ENCODE measurements around the gene CSK. TPM values are rescaled to one million over a fixed set of nuclear protein-coding genes. Genes with fewer than 3 reads are reported as not detected.
A peak's percentile ranks its signal among the peaks of the same experiment; 100 is the strongest.

CSK gene
- total and polyA plus RNA-seq, 2 donors (not counting 1 experiment from before 2014, with no cell fraction given) = 325 to 651 TPM

GRCh38 chr15:74768771-74769342 lies 13.0 kb upstream of the CSK start:
- POLR2A ChIA-PET = interaction anchor here (0.5 kb wide), 1 partner anchor 702 kb away, joined by 3 read pairs; no protein-coding TSS in a partner anchor
- DNase-seq (peak; percentile 75), ATAC-seq (ENCODE audit: low read depth) (peak; percentile 60)
- CTCF ChIA-PET = interaction anchor here (0.6 to 29.7 kb wide), 36 partner anchors 9 to 402 kb away, joined by 3 to 2548 read pairs (median 7); partner anchors contain the start of genes CSK, CYP1A1, LMAN1L and UBL7
- H3K27me3 ChIP-seq (replicated peaks in 1 of 4; ENCODE audit: control extremely low read depth in 1 of 4, control insufficient read depth in 3 of 4, insufficient read depth in 4 of 4, low read length in 3 of 4) = no peaks in the 10 kb centered on the region
- no peak overlapping the region for H3K27ac ChIP-seq (ENCODE audit: low read length in 2 of 2)
- peaks cover 51% of the 10 kb centered on the region for H3K79me2 ChIP-seq (ENCODE audit: control insufficient read depth, insufficient read depth, low read length)
- Mint-ChIP-seq H3K4me1 (peaks cover 36% of the 10 kb centered on the region), H3K27me3 (no peaks in the 10 kb centered on the region), H3K9me3 (ENCODE audit: insufficient read depth) (no peaks in the 10 kb centered on the region), H3K4me3 (no peak overlapping the region), H3K27ac (peak overlapping the region; percentile 18)
- peak overlapping the region; percentile 33 for H3K4me2 ChIP-seq (replicated peaks; ENCODE audit: low read depth, low read length, poor library complexity, severe bottlenecking)
- 8% methylated on average over 9 of the region's 9 CpGs for WGBS (ENCODE audit: insufficient coverage)
- no peak overlapping the region for H3K4me3 ChIP-seq (ENCODE audit: control extremely low read depth in 1 of 5, extremely low read depth in 1 of 5, insufficient read depth in 1 of 5, low read depth in 2 of 5, low read length in 4 of 5)
- no peak overlapping the region for H3K9ac ChIP-seq (ENCODE audit: low read length)
- no peaks in the 10 kb centered on the region for H3K9me3 ChIP-seq (ENCODE audit: control extremely low read depth in 1 of 3, control insufficient read depth in 2 of 3, insufficient read depth in 1 of 3, low read length in 2 of 3)
- no peak overlapping the region for H2AFZ ChIP-seq (ENCODE audit: insufficient read depth, low read depth, low read length, poor library complexity, severe bottlenecking)
- H3K36me3 ChIP-seq (replicated peaks in 1 of 2; ENCODE audit: control extremely low read depth in 1 of 2, control insufficient read depth in 1 of 2, extremely low read depth in 1 of 2, insufficient read depth in 2 of 2, low read length in 1 of 2) = no peaks in the 10 kb centered on the region
- TF ChIP-seq CTCF (IDR thresholded peaks at IDR 0.05) = peak; percentile 84
- TF ChIP-seq EZH2 (IDR thresholded peaks at IDR 0.05; ENCODE audit: borderline replicate concordance, insufficient read depth, low read depth, low read length, poor library complexity, severe bottlenecking) = no peak
- peaks cover 34 to 41% of the 10 kb centered on the region in 2 donors for H3K4me1 ChIP-seq (ENCODE audit: control insufficient read depth in 2 of 2, insufficient read depth in 2 of 2, low read length in 2 of 2)
- intact Hi-C loops (cut with micrococcal nuclease) = loop anchor here (1.0 kb wide), 3 partner anchors 73 to 396 kb away; partner anchors contain the start of gene EDC3
- H4K20me1 ChIP-seq (ENCODE audit: control insufficient read depth, insufficient read depth, low read length, poor library complexity, severe bottlenecking) = no peaks in the 10 kb centered on the region

DNA sequence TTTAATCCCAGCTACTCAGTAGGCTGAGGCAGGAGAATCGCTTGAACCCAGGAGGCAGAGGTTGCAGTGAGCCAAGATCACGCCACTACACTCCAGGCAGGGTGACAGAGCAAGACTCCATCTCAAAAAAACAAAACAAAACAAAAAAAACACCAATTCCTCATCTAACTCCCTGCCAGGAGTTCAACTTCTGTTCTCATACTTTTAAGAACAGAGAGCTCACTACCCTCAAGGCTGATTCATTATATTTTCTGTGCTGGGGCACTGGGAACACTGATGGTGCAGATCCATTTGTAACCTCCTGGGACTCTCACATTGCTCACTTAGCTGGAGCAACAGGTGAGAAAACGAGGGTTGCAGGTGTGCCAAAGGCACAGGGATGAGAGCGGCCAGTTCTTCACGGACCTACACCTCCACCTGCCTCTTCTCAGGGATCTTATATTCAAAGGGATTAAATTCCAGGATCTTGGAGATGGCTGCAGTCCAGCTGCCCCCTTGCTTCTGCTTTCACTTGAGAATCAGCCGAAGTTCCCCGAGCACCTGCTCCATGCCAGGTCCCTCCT lies 12.3 kb upstream of the CSK start:
- H3K27ac Mint-ChIP-seq = no peak overlapping the region
- H3K4me2 ChIP-seq (replicated peaks; ENCODE audit: low read depth, low read length, poor library complexity, severe bottlenecking) = no peak overlapping the region
- H3K36me3 ChIP-seq (replicated peaks in 1 of 2; ENCODE audit: control extremely low read depth in 1 of 2, control insufficient read depth in 1 of 2, extremely low read depth in 1 of 2, insufficient read depth in 2 of 2, low read length in 1 of 2) = no peaks in the 10 kb centered on the region
- H3K9ac ChIP-seq (ENCODE audit: low read length) = no peak overlapping the region
- peaks cover 41 to 48% of the 10 kb centered on the region in 2 donors for H3K4me1 ChIP-seq (ENCODE audit: control insufficient read depth in 2 of 2, insufficient read depth in 2 of 2, low read length in 2 of 2)
- no peak overlapping the region for H3K4me3 Mint-ChIP-seq
- 76% methylated on average over 5 of the region's 7 CpGs for WGBS (ENCODE audit: insufficient coverage)
- ChIA-PET POLR2A (interaction anchor here (0.5 to 1.2 kb wide), 3 partner anchors 39 to 702 kb away, joined by 3 to 8 read pairs (median 3); no protein-coding TSS in a partner anchor), CTCF (interaction anchor here (0.6 to 29.7 kb wide), 34 partner anchors 10 to 403 kb away, joined by 3 to 2548 read pairs (median 8); partner anchors contain the start of genes CPLX3, CSK, CYP1A1 and FAM219B)
- H3K27ac ChIP-seq (ENCODE audit: low read length in 2 of 2) = no peak overlapping the region
- DNase-seq (peak; percentile 8), ATAC-seq (ENCODE audit: low read depth) (no peak)
- no peak overlapping the region for H2AFZ ChIP-seq (ENCODE audit: insufficient read depth, low read depth, low read length, poor library complexity, severe bottlenecking)
- H4K20me1 ChIP-seq (ENCODE audit: control insufficient read depth, insufficient read depth, low read length, poor library complexity, severe bottlenecking) = no peaks in the 10 kb centered on the region
- H3K9me3 Mint-ChIP-seq (ENCODE audit: insufficient read depth) = no peaks in the 10 kb centered on the region
- H3K9me3 ChIP-seq (ENCODE audit: control extremely low read depth in 1 of 3, control insufficient read depth in 2 of 3, insufficient read depth in 1 of 3, low read length in 2 of 3) = no peaks in the 10 kb centered on the region
- H3K79me2 ChIP-seq (ENCODE audit: control insufficient read depth, insufficient read depth, low read length) = peaks cover 58% of the 10 kb centered on the region
- H3K27me3 ChIP-seq (replicated peaks in 1 of 4; ENCODE audit: control extremely low read depth in 1 of 4, control insufficient read depth in 3 of 4, insufficient read depth in 4 of 4, low read length in 3 of 4) = no peaks in the 10 kb centered on the region
- intact Hi-C loops (cut with micrococcal nuclease) = loop anchor here (1.0 kb wide), 2 partner anchors 73 to 396 kb away; partner anchors contain the start of gene EDC3
- H3K27me3 Mint-ChIP-seq = no peaks in the 10 kb centered on the region
- peaks cover 43% of the 10 kb centered on the region for H3K4me1 Mint-ChIP-seq
- TF ChIP-seq EZH2 (IDR thresholded peaks at IDR 0.05; ENCODE audit: borderline replicate concordance, insufficient read depth, low read depth, low read length, poor library complexity, severe bottlenecking) (no peak), CTCF (IDR thresholded peaks at IDR 0.05) (no peak)
- H3K4me3 ChIP-seq (ENCODE audit: control extremely low read depth in 1 of 5, extremely low read depth in 1 of 5, insufficient read depth in 1 of 5, low read depth in 2 of 5, low read length in 4 of 5) = no peak overlapping the region

Measured in B cell (primary cell).